Measurements from ENCODE around the gene SFT2D1.
A peak's percentile ranks its signal among the peaks of the same experiment; 100 is the strongest.
"Not testable (repeated sequence)": the region's sequence is repeated elsewhere in the genome, so short reads cannot be mapped to it uniquely, and the experiment has no call there.

SFT2D1 gene

GRCh38 chr6:166361077-166361429, 18.7 kb upstream of the SFT2D1 start:
- DNase-seq = no peak

GRCh38 chr6:166360243-166361076, 18.1 kb upstream of the SFT2D1 start:
- DNase-seq = no peak

GRCh38 chr6:166355552-166355951, 13.2 kb upstream of the SFT2D1 start:
- no peak for DNase-seq

- DNase-seq = no peak
These were observed 12.6 kb upstream of the SFT2D1 start for GRCh38 chr6:166354965-166355364.

GRCh38 chr6:166354143-166354542, 11.8 kb upstream of the SFT2D1 start:
- DNase-seq = no peak

GRCh38 chr6:166353507-166353906, 11.2 kb upstream of the SFT2D1 start:
- DNase-seq = no peak

- no peak for DNase-seq
These were observed 10.6 kb upstream of the SFT2D1 start for GRCh38 chr6:166352923-166353322.

- peak; percentile 76 for DNase-seq
These were observed 9.5 kb upstream of the SFT2D1 start for GRCh38 chr6:166351715-166352285.

GRCh38 chr6:166348305-166348949, 6.1 kb upstream of the SFT2D1 start:
- DNase-seq = no peak

- DNase-seq = no peak
These were observed 4.6 kb upstream of the SFT2D1 start for GRCh38 chr6:166346965-166347364.

GRCh38 chr6:166346449-166346848, 4.1 kb upstream of the SFT2D1 start:
- no peak for DNase-seq

- DNase-seq = not testable (repeated sequence)
These were observed 3.3 kb upstream of the SFT2D1 start for GRCh38 chr6:166345672-166346071.

- DNase-seq = not testable (repeated sequence)
These were observed 2.6 kb upstream of the SFT2D1 start for GRCh38 chr6:166344921-166345320.

GRCh38 chr6:166344240-166344639, 1.9 kb upstream of the SFT2D1 start:
- DNase-seq = no peak

- no peak for DNase-seq
These were observed 774 bp upstream of the SFT2D1 start for GRCh38 chr6:166343150-166343487.

GRCh38 chr6:166341977-166342348, 382 bp downstream of the SFT2D1 start:
- DNase-seq = no peak

GRCh38 chr6:166341464-166341863, 881 bp downstream of the SFT2D1 start:
- DNase-seq = no peak

- DNase-seq = no peak
These were observed 3.5 kb downstream of the SFT2D1 start for GRCh38 chr6:166338854-166339253.

GRCh38 chr6:166336847-166337246, 5.5 kb downstream of the SFT2D1 start:
- DNase-seq = no peak

GRCh38 chr6:166335378-166336302, 6.7 kb downstream of the SFT2D1 start:
- DNase-seq = no peak

- no peak for DNase-seq
These were observed 7.5 kb downstream of the SFT2D1 start for GRCh38 chr6:166334878-166335277.

GRCh38 chr6:166333172-166333995, 9.0 kb downstream of the SFT2D1 start:
- no peak for DNase-seq

All from NCI-H2081 treated with DMSO at 0.1 percent for 48 hours (cell line).